H1 (cell line): ENCODE data around the gene MCTS1. TPM values are rescaled to one million over a fixed set of nuclear protein-coding genes. Genes with fewer than 3 reads are reported as not detected.

Source experiments
- CTCF ChIA-PET: fragments of 300-600 bp; sonication (Branson Sonifier 250); formaldehyde crosslinking; loops from one replicate; lab custom pipeline; 2021; ENCODE audit not compliant: partially characterized antibody; lab: Charles Lee
- POLR2A ChIA-PET: fragments of 300-600 bp; sonication (Branson Sonifier 250); formaldehyde crosslinking; loops from one replicate; lab custom pipeline; 2021; ENCODE audit warnings: inconsistent platforms; ENCODE audit not compliant: partially characterized antibody; lab: Charles Lee
- DNase-seq, 2 experiments: peaks; one replicate each; pipeline versions ENCODE4 v3.0.0 to v3.0.0-alpha.2; 2010 to 2022; ENCODE audit warnings: low spot score in 2 of 2, low read depth in 1 of 2, mixed read lengths in 1 of 2
- FAIRE-seq: peaks from 2 replicates; lab custom pipeline; 2011; peaks lifted over from hg19 to GRCh38; lab: Jason Lieb, UNC
- H2AFZ ChIP-seq: 2 replicates; pipeline ENCODE4 v1.8.1; 2012; ENCODE audit warnings: low read length, inconsistent platforms
- H2AK5ac ChIP-seq: 2 replicates; pipeline ENCODE4 v1.6.1; 2013; ENCODE audit warnings: low read depth, low read length
- H2BK120ac ChIP-seq: replicated peaks from 2 replicates; pipeline ENCODE3; 2013; ENCODE audit warnings: low read depth, low read length, inconsistent platforms
- H2BK12ac ChIP-seq: 2 replicates; pipeline ENCODE4 v1.6.1; 2013; ENCODE audit warnings: low read depth, low read length
- H2BK15ac ChIP-seq: 2 replicates; pipeline ENCODE4 v1.6.1; 2013; ENCODE audit warnings: low read length
- H2BK20ac ChIP-seq: 2 replicates; pipeline ENCODE4 v1.6.1; 2013; ENCODE audit warnings: low read length
- H2BK5ac ChIP-seq: 2 replicates; pipeline ENCODE4 v1.6.1; 2013; ENCODE audit warnings: low read depth, low read length
- H3K14ac ChIP-seq: 2 replicates; pipeline ENCODE4 v1.6.1; 2013; ENCODE audit warnings: inconsistent platforms; ENCODE audit not compliant: insufficient read length
- H3K18ac ChIP-seq: 2 replicates; pipeline ENCODE4 v1.6.1; 2013; ENCODE audit warnings: low read length; ENCODE audit errors: extremely low read depth
- H3K23ac ChIP-seq: 2 replicates; pipeline ENCODE4 v1.6.1; 2013; ENCODE audit warnings: inconsistent platforms; ENCODE audit not compliant: insufficient read length
- H3K23me2 ChIP-seq: 2 replicates; pipeline ENCODE4 v1.6.1; 2013; ENCODE audit warnings: low read depth, low read length
- H3K27ac ChIP-seq: 2 replicates; pipeline ENCODE4 v1.6.1; 2011; ENCODE audit warnings: low read depth, low read length, inconsistent platforms
- H3K27me3 ChIP-seq, 4 experiments: replicated peaks in 1 of 4; 1 replicate in 1 of 4; 2 replicates in 3 of 4; pipeline versions ENCODE4 v1.6.1 to v1.8.1; 2011 to 2013; ENCODE audit warnings: low read length in 3 of 4, mild to moderate bottlenecking in 3 of 4, inconsistent platforms in 2 of 4, mixed read lengths in 2 of 4, moderate library complexity in 1 of 4; ENCODE audit not compliant: control insufficient read depth in 3 of 4, insufficient read depth in 3 of 4; ENCODE audit errors: extremely low read depth in 1 of 4
- H3K36me3 ChIP-seq, 4 experiments: 2 replicates each; pipeline versions ENCODE4 v1.6.1 to v1.8.1; 2011 to 2013; ENCODE audit warnings: mild to moderate bottlenecking in 4 of 4, low read length in 3 of 4, moderate library complexity in 2 of 4, control low read depth in 1 of 4, inconsistent platforms in 1 of 4; ENCODE audit not compliant: insufficient read depth in 4 of 4, control insufficient read depth in 2 of 4
- H3K4ac ChIP-seq: replicated peaks from 2 replicates; pipeline ENCODE3; 2013; ENCODE audit warnings: low read length, low read depth, mixed read lengths, inconsistent platforms; ENCODE audit not compliant: insufficient read length
- H3K4me1 ChIP-seq, 4 experiments: replicated peaks in 1 of 4; 1 replicate in 1 of 4; 2 replicates in 3 of 4; pipeline versions ENCODE4 v1.6.1 to v1.8.1; 2011 to 2013; ENCODE audit warnings: low read length in 3 of 4, inconsistent platforms in 2 of 4, mixed read lengths in 1 of 4; ENCODE audit not compliant: insufficient read depth in 4 of 4, control insufficient read depth in 3 of 4
- H3K4me2 ChIP-seq, 2 experiments: 2 replicates each; pipeline versions ENCODE4 v1.6.1 to v1.8.1; 2011 to 2013; ENCODE audit warnings: low read depth in 2 of 2, low read length in 2 of 2, control low read depth in 1 of 2, inconsistent platforms in 1 of 2, mild to moderate bottlenecking in 1 of 2; ENCODE audit not compliant: insufficient read depth in 1 of 2
- H3K4me3 ChIP-seq, 4 experiments: fragments of 200-600, 300-600 bp in 1 of 4; sonication (generic), shearing (Covaris generic), sonication (Bioruptor Twin) in 1 of 4; 2 replicates each; pipeline versions ENCODE4 v1.5.1 to v1.8.1; 2011 to 2016; ENCODE audit warnings: low read length in 4 of 4, low read depth in 3 of 4, control low read depth in 2 of 4, inconsistent platforms in 2 of 4, mild to moderate bottlenecking in 2 of 4, mixed read lengths in 1 of 4, moderate library complexity in 1 of 4; ENCODE audit not compliant: insufficient read depth in 2 of 4; ENCODE audit errors: extremely low read depth in 1 of 4
- H3K56ac ChIP-seq: replicated peaks from 2 replicates; pipeline ENCODE3; 2013; ENCODE audit warnings: low read depth, mild to moderate bottlenecking, mixed read lengths, low read length, inconsistent platforms; ENCODE audit not compliant: insufficient read length
- H3K79me1 ChIP-seq: 2 replicates; pipeline ENCODE4 v1.6.1; 2013; ENCODE audit warnings: low read depth, low read length, control low read depth
- H3K79me2 ChIP-seq, 2 experiments: 2 replicates each; pipeline versions ENCODE4 v1.6.1 to v1.8.1; 2012 to 2013; ENCODE audit warnings: low read length in 2 of 2, mild to moderate bottlenecking in 2 of 2, inconsistent platforms in 1 of 2; ENCODE audit not compliant: insufficient read depth in 2 of 2, control insufficient read depth in 1 of 2
- H3K9ac ChIP-seq, 4 experiments: replicated peaks in 1 of 4; 1 replicate in 1 of 4; 2 replicates in 3 of 4; pipeline versions ENCODE4 v1.6.1 to v1.8.1; 2011 to 2013; ENCODE audit warnings: low read depth in 3 of 4, low read length in 3 of 4, control low read depth in 2 of 4, mild to moderate bottlenecking in 2 of 4, moderate library complexity in 2 of 4, inconsistent platforms in 1 of 4; ENCODE audit errors: extremely low read depth in 1 of 4
- H3K9me3 ChIP-seq, 2 experiments: 2 replicates each; pipeline versions ENCODE4 v1.6.1 to v1.8.1; 2012 to 2013; ENCODE audit warnings: mild to moderate bottlenecking in 2 of 2, moderate library complexity in 2 of 2, control low read depth in 1 of 2, inconsistent platforms in 1 of 2, low read depth in 1 of 2, low read length in 1 of 2, mixed read lengths in 1 of 2; ENCODE audit not compliant: insufficient read depth in 2 of 2
- H4K20me1 ChIP-seq, 2 experiments: replicated peaks in 1 of 2; 2 replicates each; pipeline versions ENCODE3 to v1.8.1; 2011 to 2013; ENCODE audit warnings: inconsistent platforms in 2 of 2, low read length in 2 of 2, mild to moderate bottlenecking in 1 of 2; ENCODE audit not compliant: insufficient read depth in 2 of 2, control insufficient read depth in 1 of 2
- H4K5ac ChIP-seq: 2 replicates; pipeline ENCODE4 v1.6.1; 2013; ENCODE audit warnings: low read length, low read depth, mixed read lengths, inconsistent platforms; ENCODE audit not compliant: insufficient read length
- H4K8ac ChIP-seq: 2 replicates; pipeline ENCODE4 v1.8.0; 2013; ENCODE audit warnings: mild to moderate bottlenecking, moderate library complexity, low read length, inconsistent platforms; ENCODE audit not compliant: insufficient read depth; ENCODE audit errors: extremely low read depth
- H4K91ac ChIP-seq: replicated peaks from 2 replicates; pipeline ENCODE3; 2013; ENCODE audit warnings: low read length, mixed read lengths, inconsistent platforms; ENCODE audit not compliant: insufficient read length
- HDAC6 ChIP-seq: IDR thresholded peaks from one replicate; pipeline ENCODE4 v1.7.1; 2012; ENCODE audit warnings: low read depth, mild to moderate bottlenecking, inconsistent platforms, low read length, moderate library complexity
- SAP30 ChIP-seq: fragments of 300-600 bp; sonication (generic); IDR thresholded peaks from 2 replicates; pipeline ENCODE4 v1.7.1; 2012; ENCODE audit warnings: low read length, moderate library complexity, mild to moderate bottlenecking, inconsistent platforms; ENCODE audit not compliant: insufficient read depth, insufficient replicate concordance
- SP1 ChIP-seq: IDR thresholded peaks from 2 replicates; pipeline ENCODE4 v1.6.1; 2011; ENCODE audit warnings: low read depth, low read length
- TAF7 ChIP-seq: optimal IDR thresholded peaks from 2 replicates; pipeline ENCODE3; 2011; ENCODE audit warnings: low read depth, mild to moderate bottlenecking, inconsistent platforms, low read length, moderate library complexity, borderline replicate concordance
- TBP ChIP-seq: IDR thresholded peaks from 2 replicates; pipeline ENCODE4 v1.6.1; 2011; ENCODE audit warnings: low read depth, low read length, improper control_type of control experiment
- WGBS, 2 experiments: shearing (Covaris generic) in 1 of 2; methylation state at CpG; one replicate each; pipeline versions ENCODE4 v1.1.6 to v1.1.7; 2013 to 2015; ENCODE audit warnings: low lambda C conversion rate in 2 of 2, mixed read lengths in 2 of 2, inconsistent platforms in 1 of 2, low coverage in 1 of 2, missing lambda C conversion rate in 1 of 2; ENCODE audit not compliant: insufficient replicate concordance in 2 of 2, insufficient coverage in 1 of 2, insufficient read length in 1 of 2; ENCODE audit errors: extremely low coverage in 1 of 2, missing lambda C conversion rate in 1 of 2; 5-methylcytosine and 5-hydroxymethylcytosine counted together
- polyA plus RNA-seq, 7 experiments: library from polyadenylated mRNA; depleted of rRNA in 3 of 7; stranded (reverse) in 5 of 7; unstranded in 2 of 7; fragments of >200 nt in 5 of 7; fragments of 200-250 nt in 2 of 7; gene quantifications; 1 replicate in 5 of 7; 2 replicates in 1 of 7; 4 replicates in 1 of 7; pipeline versions ENCODE4 v1.2.1 to v1.2.3, GENCODE V29; 2011 to 2013; ENCODE audit warnings: missing spikeins in 2 of 7, mixed read lengths in 2 of 7
- total RNA-seq: library from RNA; stranded (reverse); fragmentation: NEBNext Ultra II Directional; extraction: Animal tissue kit (Norgen Biotek cat#: 25700); gene quantifications from 2 replicates; pipeline ENCODE4 v1.2.1, GENCODE V29; 2021
- TF ChIP-seq, protein P1 (sequence below), 3 experiments: IDR thresholded peaks; 1 replicate in 2 of 3; 2 replicates in 1 of 3; pipeline versions ENCODE4 v1.5.1 to v1.6.1; 2011; ENCODE audit warnings: low read length in 3 of 3, mild to moderate bottlenecking in 3 of 3, inconsistent platforms in 2 of 3, low read depth in 1 of 3, moderate library complexity in 1 of 3; ENCODE audit not compliant: insufficient read depth in 1 of 3; ENCODE audit errors: control extremely low read depth in 1 of 3

MCTS1 gene
- total and polyA plus RNA-seq, 2 of the 8 experiments (the other 6 are each of a cell fraction or from before 2014, with no cell fraction given), result 19.2 to 31.6 TPM

DNA sequence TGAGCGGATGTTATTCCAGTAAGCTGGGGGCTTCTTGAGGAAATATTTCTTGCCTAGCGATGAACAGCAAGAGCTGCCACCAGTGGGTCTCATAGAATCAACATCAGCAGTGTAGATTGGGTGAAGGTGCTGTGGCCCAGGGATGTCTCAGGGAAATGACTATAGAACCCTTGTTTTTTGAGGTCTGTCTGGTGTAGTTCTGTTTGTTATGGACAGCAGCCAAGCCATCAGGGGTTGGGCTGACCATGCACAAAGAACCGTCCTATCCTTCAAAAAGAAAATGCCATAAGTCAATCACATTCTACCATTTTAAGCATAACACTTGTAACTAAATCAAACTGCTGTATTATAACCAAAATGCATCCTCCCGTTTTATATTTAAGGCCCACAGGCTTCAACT is 43.2 kb downstream of the MCTS1 start:
- H4K20me1 ChIP-seq, result no peaks in the 10 kb centered on the region
- ChIA-PET CTCF (no interaction called here), POLR2A (interaction anchor here (0.6 kb wide), 1 partner anchor 62 kb away, joined by 5 read pairs; no protein-coding TSS in a partner anchor)
- no peak overlapping the region for H4K5ac ChIP-seq
- H3K27me3 ChIP-seq, result no peaks in the 10 kb centered on the region
- H3K56ac ChIP-seq, result no peak overlapping the region
- H2AFZ ChIP-seq, result no peak overlapping the region
- H3K18ac ChIP-seq, result no peak overlapping the region
- no peaks in the 10 kb centered on the region for H3K4me1 ChIP-seq
- H2AK5ac ChIP-seq, result no peak overlapping the region
- H2BK5ac ChIP-seq, result no peak overlapping the region
- H3K4me3 ChIP-seq, result no peak overlapping the region
- H3K36me3 ChIP-seq, result no peaks in the 10 kb centered on the region
- H3K4ac ChIP-seq, result no peak overlapping the region
- H2BK15ac ChIP-seq, result no peak overlapping the region
- no peak overlapping the region for H4K91ac ChIP-seq
- TF ChIP-seq TAF7, result no peak
- TF ChIP-seq HDAC6, result no peak
- TF ChIP-seq SAP30, result no peak
- no peak for TF ChIP-seq TBP
- no peak for TF ChIP-seq SP1
- TF ChIP-seq, protein P1, sequence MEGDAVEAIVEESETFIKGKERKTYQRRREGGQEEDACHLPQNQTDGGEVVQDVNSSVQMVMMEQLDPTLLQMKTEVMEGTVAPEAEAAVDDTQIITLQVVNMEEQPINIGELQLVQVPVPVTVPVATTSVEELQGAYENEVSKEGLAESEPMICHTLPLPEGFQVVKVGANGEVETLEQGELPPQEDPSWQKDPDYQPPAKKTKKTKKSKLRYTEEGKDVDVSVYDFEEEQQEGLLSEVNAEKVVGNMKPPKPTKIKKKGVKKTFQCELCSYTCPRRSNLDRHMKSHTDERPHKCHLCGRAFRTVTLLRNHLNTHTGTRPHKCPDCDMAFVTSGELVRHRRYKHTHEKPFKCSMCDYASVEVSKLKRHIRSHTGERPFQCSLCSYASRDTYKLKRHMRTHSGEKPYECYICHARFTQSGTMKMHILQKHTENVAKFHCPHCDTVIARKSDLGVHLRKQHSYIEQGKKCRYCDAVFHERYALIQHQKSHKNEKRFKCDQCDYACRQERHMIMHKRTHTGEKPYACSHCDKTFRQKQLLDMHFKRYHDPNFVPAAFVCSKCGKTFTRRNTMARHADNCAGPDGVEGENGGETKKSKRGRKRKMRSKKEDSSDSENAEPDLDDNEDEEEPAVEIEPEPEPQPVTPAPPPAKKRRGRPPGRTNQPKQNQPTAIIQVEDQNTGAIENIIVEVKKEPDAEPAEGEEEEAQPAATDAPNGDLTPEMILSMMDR (IDR thresholded peaks at IDR 0.05; ENCODE audit: control extremely low read depth in 1 of 3, insufficient read depth in 1 of 3, low read depth in 1 of 3, low read length in 3 of 3), result no peak
- no peak overlapping the region for H4K8ac ChIP-seq
- no peak overlapping the region for H3K14ac ChIP-seq
- H3K23me2 ChIP-seq, result no peaks in the 10 kb centered on the region
- H2BK20ac ChIP-seq, result no peak overlapping the region
- no peak overlapping the region for H3K23ac ChIP-seq
- no peaks in the 10 kb centered on the region for H3K79me2 ChIP-seq
- no peak overlapping the region for H3K4me2 ChIP-seq
- H2BK12ac ChIP-seq, result no peak overlapping the region
- H3K27ac ChIP-seq, result no peak overlapping the region
- FAIRE-seq, result no peak
- no peak overlapping the region for H2BK120ac ChIP-seq
- no peak overlapping the region for H3K9ac ChIP-seq
- H3K9me3 ChIP-seq, result no peaks in the 10 kb centered on the region
- WGBS, 2 experiments, result 81% methylated on average over 4 of the region's 4 CpGs; no CpG with 5 or more reads in 1 of the 2 experiments
- DNase-seq, result no peak
- no peaks in the 10 kb centered on the region for H3K79me1 ChIP-seq
